ENCODE data around the gene TCF7L2.

TCF7L2 gene

DNA sequence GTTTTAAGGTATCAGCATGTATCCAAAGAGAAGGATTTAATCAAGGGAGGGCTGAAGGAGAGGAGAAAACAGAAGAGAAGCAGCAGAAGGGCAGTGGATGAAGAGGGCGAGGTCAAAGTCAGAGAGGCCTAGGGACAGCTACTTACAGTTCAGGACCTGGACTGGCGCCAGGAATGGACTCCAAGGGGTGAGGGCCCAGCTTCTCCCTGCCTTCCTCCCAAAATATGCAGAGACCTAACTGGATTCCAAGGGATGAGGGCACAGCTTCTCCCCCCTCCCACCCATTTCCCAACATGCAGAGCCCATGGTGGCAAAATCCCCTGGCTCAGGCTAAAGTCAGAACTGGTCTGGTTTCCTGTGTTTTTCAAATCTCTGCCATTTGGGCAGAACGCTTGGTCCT lies 3.4 kb upstream of the TCF7L2 start:
- TF ChIP-seq, protein P1, sequence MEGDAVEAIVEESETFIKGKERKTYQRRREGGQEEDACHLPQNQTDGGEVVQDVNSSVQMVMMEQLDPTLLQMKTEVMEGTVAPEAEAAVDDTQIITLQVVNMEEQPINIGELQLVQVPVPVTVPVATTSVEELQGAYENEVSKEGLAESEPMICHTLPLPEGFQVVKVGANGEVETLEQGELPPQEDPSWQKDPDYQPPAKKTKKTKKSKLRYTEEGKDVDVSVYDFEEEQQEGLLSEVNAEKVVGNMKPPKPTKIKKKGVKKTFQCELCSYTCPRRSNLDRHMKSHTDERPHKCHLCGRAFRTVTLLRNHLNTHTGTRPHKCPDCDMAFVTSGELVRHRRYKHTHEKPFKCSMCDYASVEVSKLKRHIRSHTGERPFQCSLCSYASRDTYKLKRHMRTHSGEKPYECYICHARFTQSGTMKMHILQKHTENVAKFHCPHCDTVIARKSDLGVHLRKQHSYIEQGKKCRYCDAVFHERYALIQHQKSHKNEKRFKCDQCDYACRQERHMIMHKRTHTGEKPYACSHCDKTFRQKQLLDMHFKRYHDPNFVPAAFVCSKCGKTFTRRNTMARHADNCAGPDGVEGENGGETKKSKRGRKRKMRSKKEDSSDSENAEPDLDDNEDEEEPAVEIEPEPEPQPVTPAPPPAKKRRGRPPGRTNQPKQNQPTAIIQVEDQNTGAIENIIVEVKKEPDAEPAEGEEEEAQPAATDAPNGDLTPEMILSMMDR (IDR thresholded peaks at IDR 0.05), result no peak
- Histone ChIP-seq H3K9me3 (no peaks in the 10 kb centered on the region), H3K36me3 (no peaks in the 10 kb centered on the region), H3K4me3 (ENCODE audit: low read depth in 1 of 2, low read length in 1 of 2) (no peak overlapping the region), H3K27me3 (no peaks in the 10 kb centered on the region), H3K4me1 (ENCODE audit: control insufficient read depth in 1 of 2, insufficient read depth in 1 of 2, low read depth in 1 of 2, low read length in 1 of 2) (peaks cover 9 to 10% of the 10 kb centered on the region in 2 experiments), H3K27ac (no peak overlapping the region)

DNA sequence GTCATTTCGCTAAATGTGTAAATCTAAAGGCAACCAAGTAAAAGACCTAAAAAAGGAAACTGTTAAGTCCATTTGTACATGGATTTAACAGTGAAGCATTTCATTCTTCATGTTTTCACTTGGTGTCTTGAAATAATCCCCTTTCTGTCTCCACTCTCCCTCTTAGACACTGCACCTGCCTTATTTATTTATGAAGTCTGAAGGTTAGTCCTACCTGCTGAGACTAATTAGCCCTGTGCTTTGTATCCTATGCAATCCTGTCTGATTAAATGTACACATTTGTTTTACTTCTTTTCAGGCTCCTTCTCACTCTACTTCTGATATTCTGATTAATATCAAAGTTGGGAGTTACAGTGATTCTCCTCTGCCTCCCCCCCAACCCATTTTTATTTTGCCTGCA lies 1.9 kb upstream of the TCF7L2 start:
- Histone ChIP-seq H3K4me1 (ENCODE audit: control insufficient read depth in 1 of 2, insufficient read depth in 1 of 2, low read depth in 1 of 2, low read length in 1 of 2) (peaks cover 22 to 23% of the 10 kb centered on the region in 2 experiments), H3K36me3 (no peaks in the 10 kb centered on the region), H3K9me3 (no peaks in the 10 kb centered on the region), H3K4me3 (ENCODE audit: low read depth in 1 of 2, low read length in 1 of 2) (no peak overlapping the region), H3K27ac (no peak overlapping the region), H3K27me3 (peaks cover 11% of the 10 kb centered on the region)
- TF ChIP-seq, protein P1 (IDR thresholded peaks at IDR 0.05), result no peak

DNA sequence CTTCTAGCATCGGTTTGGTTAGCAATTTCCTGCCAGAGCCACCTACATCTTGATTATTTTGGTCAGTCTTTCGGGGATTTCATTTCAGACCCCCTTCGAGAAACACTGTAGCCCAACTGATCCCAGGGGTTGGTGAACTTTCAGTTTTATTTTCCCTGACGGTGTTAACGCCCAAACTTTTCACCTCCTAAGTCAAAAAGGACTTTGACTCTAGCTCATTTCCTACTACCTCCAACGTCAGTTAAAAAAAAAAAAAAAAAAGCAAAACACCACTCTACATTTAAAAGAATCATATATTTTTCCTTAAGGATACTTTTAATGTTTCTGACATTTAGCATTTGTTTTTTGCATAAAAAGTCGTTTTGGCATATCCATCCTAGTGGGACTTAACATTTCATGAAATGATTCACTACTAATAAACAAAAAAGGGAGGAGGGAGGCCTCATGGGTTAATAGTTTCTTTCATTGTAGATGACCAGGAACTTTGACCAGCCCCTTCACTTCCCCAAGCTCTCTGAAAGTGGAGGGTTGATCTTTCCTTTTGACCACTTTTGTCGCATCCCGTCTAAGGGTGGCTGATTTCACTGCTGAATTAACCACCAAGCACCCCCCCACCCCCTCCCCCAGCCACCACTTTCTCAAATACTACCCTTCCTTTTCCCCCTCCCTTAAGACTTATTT lies 764 bp upstream of the TCF7L2 start:
- TF ChIP-seq, protein P1 (IDR thresholded peaks at IDR 0.05), result no peak
- Histone ChIP-seq H3K9me3 (no peaks in the 10 kb centered on the region), H3K36me3 (no peaks in the 10 kb centered on the region), H3K27ac (peak overlapping the region; percentile 84), H3K27me3 (peaks cover 21% of the 10 kb centered on the region), H3K4me1 (ENCODE audit: control insufficient read depth in 1 of 2, insufficient read depth in 1 of 2, low read depth in 1 of 2, low read length in 1 of 2) (peaks cover 24 to 29% of the 10 kb centered on the region in 2 experiments), H3K4me3 (ENCODE audit: low read depth in 1 of 2, low read length in 1 of 2) (peak overlapping the region; percentile 66 to 94)

DNA sequence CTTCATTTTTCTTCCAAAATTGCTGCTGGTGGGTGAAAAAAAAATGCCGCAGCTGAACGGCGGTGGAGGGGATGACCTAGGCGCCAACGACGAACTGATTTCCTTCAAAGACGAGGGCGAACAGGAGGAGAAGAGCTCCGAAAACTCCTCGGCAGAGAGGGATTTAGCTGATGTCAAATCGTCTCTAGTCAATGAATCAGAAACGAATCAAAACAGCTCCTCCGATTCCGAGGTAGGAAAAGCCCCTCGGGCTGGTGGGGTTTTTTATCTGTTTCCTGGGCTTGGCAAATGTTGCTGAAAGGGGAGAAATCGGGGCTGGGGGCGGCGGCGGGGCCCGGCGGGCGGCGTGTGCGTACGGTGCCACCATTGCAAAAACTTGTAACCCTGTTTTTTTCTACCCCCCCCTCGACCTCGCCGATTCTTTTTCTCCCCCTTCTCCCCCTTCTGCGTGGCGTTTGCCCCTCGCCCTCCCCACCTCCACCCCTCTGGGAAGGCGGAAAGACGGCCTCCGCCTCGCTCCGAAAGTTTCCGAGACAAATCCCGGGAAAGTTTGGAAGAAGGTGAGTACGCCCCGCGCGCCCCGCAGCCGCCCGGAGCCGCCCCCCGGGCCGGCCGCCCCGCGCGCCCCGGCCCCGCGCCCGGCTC lies 789 bp downstream of the TCF7L2 start:
- Histone ChIP-seq H3K4me1 (ENCODE audit: control insufficient read depth in 1 of 2, insufficient read depth in 1 of 2, low read depth in 1 of 2, low read length in 1 of 2) (peaks cover 34 to 35% of the 10 kb centered on the region in 2 experiments), H3K4me3 (ENCODE audit: low read depth in 1 of 2, low read length in 1 of 2) (peak overlapping the region; percentile 66 to 94), H3K27ac (peak overlapping the region; percentile 84), H3K36me3 (no peaks in the 10 kb centered on the region), H3K9me3 (no peaks in the 10 kb centered on the region), H3K27me3 (peaks cover 21% of the 10 kb centered on the region)
- TF ChIP-seq, protein P1 (IDR thresholded peaks at IDR 0.05), result no peak

DNA sequence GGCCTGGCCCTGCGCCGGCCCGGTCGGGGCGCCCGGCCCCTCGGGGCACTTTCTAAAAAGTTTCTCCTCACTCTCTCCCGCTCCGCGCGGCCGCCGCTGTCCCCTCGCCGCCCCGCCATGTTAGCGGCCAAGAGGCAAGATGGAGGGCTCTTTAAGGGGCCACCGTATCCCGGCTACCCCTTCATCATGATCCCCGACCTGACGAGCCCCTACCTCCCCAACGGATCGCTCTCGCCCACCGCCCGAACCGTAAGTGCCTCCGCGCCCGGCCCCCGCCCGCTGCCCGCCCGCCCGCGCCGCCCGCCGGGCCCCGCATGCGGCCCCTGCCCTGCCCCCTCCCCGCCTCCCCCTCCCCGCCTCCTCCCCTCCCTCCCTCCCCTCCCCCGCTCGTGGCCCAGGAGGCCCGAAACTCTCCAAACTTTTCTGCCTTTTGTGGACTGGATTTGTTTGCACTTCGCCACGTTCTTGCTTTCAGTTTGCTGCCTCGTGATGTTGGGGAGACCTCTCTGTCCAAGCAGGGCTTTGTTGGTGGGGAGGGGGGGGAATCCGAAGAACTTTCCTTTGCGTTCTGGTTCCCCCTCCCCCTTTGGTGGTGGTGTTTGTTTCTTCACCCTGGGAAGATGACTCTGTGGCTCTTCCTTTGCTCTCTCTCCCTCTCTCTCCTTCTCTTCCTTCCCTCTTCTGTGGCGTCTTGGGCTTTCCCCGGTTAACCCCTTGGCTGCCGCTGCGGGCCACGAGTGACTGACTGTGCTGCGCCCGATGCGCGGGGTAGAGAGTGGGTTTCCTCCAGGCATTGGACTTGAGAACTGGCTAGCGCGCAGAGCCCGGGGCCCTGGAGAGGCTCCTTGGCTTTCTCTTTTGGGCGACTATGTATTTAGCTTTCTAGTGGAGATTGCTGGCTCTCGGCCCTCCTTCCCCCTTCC lies 1.6 kb downstream of the TCF7L2 start:
- peak overlapping the region; percentile 84 for H3K27ac ChIP-seq
- TF ChIP-seq, protein P1 (IDR thresholded peaks at IDR 0.05), result no peak
- H3K36me3 ChIP-seq, result no peaks in the 10 kb centered on the region
- peak overlapping the region; percentile 66 to 94 for H3K4me3 ChIP-seq (ENCODE audit: low read depth in 1 of 2, low read length in 1 of 2)
- H3K4me1 ChIP-seq (ENCODE audit: control insufficient read depth in 1 of 2, insufficient read depth in 1 of 2, low read depth in 1 of 2, low read length in 1 of 2), result peaks cover 41 to 43% of the 10 kb centered on the region in 2 experiments
- no peaks in the 10 kb centered on the region for H3K9me3 ChIP-seq
- peaks cover 21% of the 10 kb centered on the region for H3K27me3 ChIP-seq

Data from neutrophil (primary cell).